GM19025 (cell line): Measurements from ENCODE around the gene TBC1D20.
"Not testable (repeated sequence)": the region's sequence is repeated elsewhere in the genome, so short reads cannot be mapped to it uniquely, and the experiment has no call there.

Source experiments
- ATAC-seq: cut with Tn5 transposase; IDR thresholded peaks from one replicate; pipeline ENCODE4 v1.9.1; 2021; ENCODE audit warnings: mild to moderate bottlenecking, low read depth, moderate library complexity; ENCODE audit not compliant: unreplicated experiment

TBC1D20 gene

GRCh38 chr20:462199-462991, at the start of gene TBC1D20:
TBC1D20 (minus strand) TSS chr20:462533; CDS start chr20:462405, 128 bp downstream.
- peak; percentile 93 for ATAC-seq

- ATAC-seq: not testable (repeated sequence)
Measured at GRCh38 chr20:510328-511057, 48.2 kb upstream of the TBC1D20 start.

- ATAC-seq: not testable (repeated sequence)
Measured at GRCh38 chr20:508364-508787, 46.0 kb upstream of the TBC1D20 start.

GRCh38 chr20:507761-508332, 45.5 kb upstream of the TBC1D20 start:
- ATAC-seq: no peak

DNA sequence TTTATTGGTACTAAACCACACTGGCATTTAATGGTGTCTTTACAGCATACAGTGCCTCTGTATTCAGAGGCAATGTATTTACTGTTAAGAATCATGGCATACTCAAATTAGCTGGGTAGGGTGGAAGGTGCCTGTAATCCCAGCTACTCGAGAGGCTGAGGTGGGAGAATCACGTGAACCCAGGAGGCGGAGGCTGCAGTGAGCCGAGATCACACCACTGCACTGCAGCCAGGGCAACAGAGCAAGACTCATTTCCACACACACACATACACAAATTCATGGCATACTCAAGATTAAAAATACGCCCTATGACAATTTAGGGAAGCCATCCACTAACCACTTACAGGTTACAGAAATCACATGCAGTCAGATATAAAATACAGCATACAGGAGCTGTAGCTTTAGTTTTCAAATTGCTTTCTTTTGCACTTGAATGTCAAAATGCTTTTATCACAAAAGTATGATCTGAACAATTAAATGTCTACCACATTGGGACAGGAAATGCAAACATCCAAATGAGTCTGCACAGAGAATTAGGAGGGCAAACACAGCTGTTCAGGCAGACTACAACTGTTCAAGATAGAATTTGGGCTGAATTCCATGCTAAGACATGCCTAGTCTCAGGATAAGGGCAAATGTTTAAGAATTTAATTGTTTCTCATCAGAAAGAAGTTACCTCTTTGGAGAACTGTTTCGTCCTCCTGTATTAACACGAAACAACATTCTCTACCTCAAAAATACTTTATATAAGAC, 44.8 kb upstream of the TBC1D20 start:
- ATAC-seq: no peak

GRCh38 chr20:504632-505075, 42.3 kb upstream of the TBC1D20 start:
- no peak for ATAC-seq

GRCh38 chr20:503048-503737, 40.9 kb upstream of the TBC1D20 start:
- no peak for ATAC-seq

GRCh38 chr20:497979-498378, 35.6 kb upstream of the TBC1D20 start:
- no peak for ATAC-seq

GRCh38 chr20:496126-496696, 33.9 kb upstream of the TBC1D20 start:
- no peak for ATAC-seq

DNA sequence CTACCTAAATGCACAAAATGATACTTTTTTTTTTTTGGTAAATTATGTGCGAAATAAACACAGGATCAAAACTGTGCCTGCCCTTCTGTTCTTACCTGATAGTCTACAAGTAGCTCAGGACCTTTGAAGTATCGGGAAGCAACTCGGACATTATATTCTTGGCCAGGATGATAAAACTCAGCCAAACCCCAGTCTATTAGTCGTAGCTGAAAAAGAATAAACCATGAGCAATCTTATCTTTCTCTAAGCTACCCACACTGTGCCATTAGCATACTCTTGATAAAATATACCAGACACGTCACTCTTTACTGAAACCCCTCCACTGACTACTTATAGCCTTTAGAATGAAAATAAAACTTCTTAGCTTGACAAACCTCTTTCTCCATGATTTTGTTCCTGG, 29.8 kb upstream of the TBC1D20 start:
- no peak for ATAC-seq

GRCh38 chr20:487655-488054, 25.3 kb upstream of the TBC1D20 start:
- no peak for ATAC-seq

DNA sequence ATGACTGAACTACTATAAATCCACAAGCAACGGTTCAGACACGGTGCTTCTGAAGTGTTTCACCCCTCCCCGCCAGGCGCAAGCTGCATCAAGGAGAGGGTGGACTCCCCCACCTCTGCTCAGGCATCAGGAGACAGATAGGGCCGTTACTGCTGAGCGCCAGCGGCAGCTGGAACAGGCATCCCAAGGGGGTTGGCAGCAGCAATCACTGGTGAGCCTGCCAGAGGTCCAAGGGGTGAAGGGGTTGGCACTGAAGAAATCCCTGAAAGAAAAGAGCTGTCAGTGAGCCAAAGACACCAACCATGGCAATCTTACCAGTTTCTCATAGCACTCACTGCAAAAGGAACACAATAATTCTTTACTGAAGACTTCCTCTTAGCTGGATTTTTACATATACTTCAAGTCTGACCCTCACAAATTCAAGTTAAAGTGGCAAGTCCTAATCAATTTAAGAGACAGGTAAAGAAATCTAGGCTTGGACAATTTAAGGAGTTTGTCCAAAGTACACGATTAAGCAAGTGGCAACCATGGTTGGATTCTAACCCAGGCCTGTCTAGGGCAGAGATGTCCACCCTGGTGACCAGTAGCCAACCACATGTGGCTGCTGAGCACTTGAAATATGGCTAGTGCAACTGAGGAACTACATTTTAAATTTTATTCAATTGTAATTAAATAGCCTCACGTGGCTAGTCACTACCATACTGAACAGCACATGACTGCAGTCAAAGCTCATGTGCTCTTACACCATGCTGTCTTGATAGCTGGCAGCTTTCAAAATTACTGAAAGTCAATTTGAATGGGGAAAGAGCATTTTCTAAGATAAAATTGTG, 21.7 kb upstream of the TBC1D20 start:
- no peak for ATAC-seq

GRCh38 chr20:481167-481566, 18.8 kb upstream of the TBC1D20 start:
- no peak for ATAC-seq

DNA sequence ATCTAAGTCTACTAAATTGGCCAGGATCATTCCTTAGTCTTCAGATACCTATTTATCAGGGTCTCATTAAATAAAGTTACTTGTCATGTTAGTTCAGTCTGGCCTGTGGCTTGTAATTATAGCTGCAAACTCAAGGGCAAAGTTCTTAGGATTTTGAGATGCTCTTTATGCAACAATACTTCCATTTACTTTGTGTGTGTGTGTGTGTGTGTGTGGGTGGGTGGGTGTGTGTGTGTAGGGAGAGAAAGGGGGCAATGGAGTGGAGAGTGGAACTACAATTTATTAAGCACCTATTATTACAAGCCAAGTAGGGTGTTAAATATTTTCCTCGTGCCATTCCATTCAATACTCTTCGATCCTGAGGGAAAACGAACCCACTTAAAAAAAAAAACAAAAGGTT, 17.7 kb upstream of the TBC1D20 start:
- ATAC-seq: no peak

DNA sequence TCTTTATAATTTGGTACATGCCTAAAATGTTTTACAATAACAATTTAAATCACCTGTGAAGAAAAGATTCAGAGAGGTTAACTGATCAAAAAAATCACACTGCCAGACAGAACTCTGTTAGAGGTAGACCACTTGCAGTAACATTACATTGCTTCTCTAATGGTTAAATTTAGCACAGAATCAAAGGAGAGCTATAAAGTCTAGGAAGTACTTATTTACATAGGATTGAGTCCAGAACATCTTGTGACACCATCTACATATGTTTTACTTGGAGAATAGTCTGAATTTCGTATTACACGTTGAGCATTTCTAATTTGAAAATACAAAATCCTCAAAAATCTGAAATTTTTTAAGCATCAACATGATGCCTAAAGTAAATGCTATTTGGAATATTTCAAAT, 17.2 kb upstream of the TBC1D20 start:
- no peak for ATAC-seq

- ATAC-seq: no peak
Measured at GRCh38 chr20:478949-479429, 16.7 kb upstream of the TBC1D20 start.

- ATAC-seq: no peak
Measured at GRCh38 chr20:478010-478948, 15.9 kb upstream of the TBC1D20 start.
